A549 (cell line): ENCODE data around the gene SPDYE4. TPM values are rescaled to one million over a fixed set of nuclear protein-coding genes. Genes with fewer than 3 reads are reported as not detected.

Experiments
- ATAC-seq, 2 experiments: fragments of 200-7000 bp in 1 of 2; fragments of >200 bp in 1 of 2; cut with Nextera tagmentation in 1 of 2; cut with Tn5 transposase in 1 of 2; 3 replicates each; pipeline versions ENCODE4 v1.8.0 to v1.9.1; 2018 to 2020; ENCODE audit warnings: mild to moderate bottlenecking in 1 of 2, moderate library complexity in 1 of 2
- CTCF ChIA-PET: fragments of 300-600 bp; sonication (Branson Sonifier 250); formaldehyde crosslinking; extraction: SDS; loops from one replicate; lab custom pipeline; 2021; ENCODE audit warnings: antibody characterized with exemption, inconsistent platforms; lab: Yijun Ruan, JAX
- POLR2A ChIA-PET: fragments of 350-600 bp; formaldehyde crosslinking; extraction: SDS; loops from one replicate; lab custom pipeline; 2021; ENCODE audit warnings: antibody characterized with exemption, inconsistent platforms; lab: Yijun Ruan, JAX
- DNase-seq, 2 experiments: peaks; one replicate each; pipeline versions ENCODE4 v3.0.0 to v3.0.0-alpha.2; 2011 to 2016; ENCODE audit warnings: low read depth in 1 of 2, low spot score in 1 of 2
- FAIRE-seq: peaks from 2 replicates; lab custom pipeline; 2011; peaks lifted over from hg19 to GRCh38; lab: Jason Lieb, UNC
- H3K27ac ChIP-seq, 2 experiments: fragments of >200 bp; sonication (Bioruptor Twin); formaldehyde crosslinking; 3 replicates each; pipeline ENCODE4 v1.5.1; 2016 to 2017
- H3K4me1 ChIP-seq: fragments of >200 bp; sonication (Bioruptor Twin); formaldehyde crosslinking; 3 replicates; pipeline ENCODE4 v1.6.1; 2016
- H3K4me2 ChIP-seq: fragments of >200 bp; sonication (Bioruptor Twin); formaldehyde crosslinking; 3 replicates; pipeline ENCODE4 v1.6.1; 2016
- H3K4me3 ChIP-seq: fragments of >200 bp; sonication (Bioruptor Twin); formaldehyde crosslinking; 3 replicates; pipeline ENCODE4 v1.5.1; 2016
- H3K9me3 ChIP-seq: fragments of >200 bp; sonication (Bioruptor Twin); formaldehyde crosslinking; 3 replicates; pipeline ENCODE4 v1.6.1; 2016
- CBX2 ChIP-seq: fragments of 200-600 bp; sonication (generic); IDR thresholded peaks from 2 replicates; pipeline ENCODE4 v1.6.1; 2016; ENCODE audit warnings: low read depth, mild to moderate bottlenecking, borderline replicate concordance
- CHD2 ChIP-seq: fragments of 150-350 bp; IDR thresholded peaks from 2 replicates; pipeline ENCODE4 v1.6.1; 2014; ENCODE audit warnings: low read length; ENCODE audit not compliant: partially characterized antibody
- ELK1 ChIP-seq: fragments of 150-350 bp; IDR thresholded peaks from 2 replicates; pipeline ENCODE4 v1.6.1; 2014; ENCODE audit warnings: low read depth, mild to moderate bottlenecking, low read length
- FOSB ChIP-seq: fragments of 250-450 bp; sonication (Bioruptor Pico); IDR thresholded peaks from 2 replicates; pipeline ENCODE4 v1.5.0; 2020; ENCODE audit warnings: mild to moderate bottlenecking, moderate library complexity
- FOXS1 ChIP-seq: fragments of 250-450 bp; sonication (Bioruptor Pico); IDR thresholded peaks from 2 replicates; pipeline ENCODE4 v1.5.0; 2020; ENCODE audit warnings: mild to moderate bottlenecking, moderate library complexity
- HOXA7 ChIP-seq: fragments of 250-450 bp; sonication (Bioruptor Pico); IDR thresholded peaks from 2 replicates; pipeline ENCODE4 v1.5.0; 2020; ENCODE audit warnings: mild to moderate bottlenecking, moderate library complexity
- JUNB ChIP-seq: fragments of >200 bp; sonication (Bioruptor Twin); formaldehyde crosslinking; IDR thresholded peaks from 2 replicates; pipeline ENCODE4 v1.6.1; 2016
- MAFK ChIP-seq: fragments of 450-650 bp; IDR thresholded peaks from 2 replicates; pipeline ENCODE4 v1.6.1; 2014; ENCODE audit not compliant: partially characterized antibody
- MYC ChIP-seq: IDR thresholded peaks from 2 replicates; pipeline ENCODE4 v1.6.1; 2012; ENCODE audit warnings: mild to moderate bottlenecking, inconsistent platforms, low read length, improper control_type of control experiment, borderline replicate concordance
- NFE2L2 ChIP-seq: fragments of 150-350 bp; conservative IDR thresholded peaks from 2 replicates; pipeline ENCODE4 v1.6.1; 2014; ENCODE audit warnings: low read length
- PHF8 ChIP-seq: fragments of 200-600 bp; sonication (generic); IDR thresholded peaks from 2 replicates; pipeline ENCODE4 v1.6.1; 2016; ENCODE audit warnings: low read depth, mild to moderate bottlenecking, antibody characterized with exemption, moderate library complexity, borderline replicate concordance
- POLR2AphosphoS2 ChIP-seq: conservative IDR thresholded peaks from 2 replicates; pipeline ENCODE4 v1.6.1; 2012; ENCODE audit warnings: low read length, improper control_type of control experiment, inconsistent platforms
- RARB ChIP-seq: fragments of 250-450 bp; sonication (Bioruptor Pico); IDR thresholded peaks from 2 replicates; pipeline ENCODE4 v1.8.0; 2021; ENCODE audit warnings: mild to moderate bottlenecking, moderate library complexity
- RCOR1 ChIP-seq: fragments of 150-350 bp; IDR thresholded peaks from 2 replicates; pipeline ENCODE4 v1.6.1; 2014; ENCODE audit warnings: antibody characterized with exemption, low read length, low read depth
- RNF2 ChIP-seq: fragments of 200-600 bp; sonication (generic); IDR thresholded peaks from 2 replicates; pipeline ENCODE4 v1.6.1; 2016; ENCODE audit warnings: low read depth, mild to moderate bottlenecking, antibody characterized with exemption, moderate library complexity, borderline replicate concordance
- SREBF2 ChIP-seq: fragments of 450-650 bp; IDR thresholded peaks from 2 replicates; pipeline ENCODE4 v1.6.1; 2014; ENCODE audit warnings: mild to moderate bottlenecking, moderate library complexity
- TP53 ChIP-seq: fragments of 250-450 bp; sonication (Bioruptor Pico); IDR thresholded peaks from 2 replicates; pipeline ENCODE4 v1.5.0; 2021; ENCODE audit warnings: mild to moderate bottlenecking, moderate library complexity
- WGBS: methylation state at CpG from one replicate; pipeline ENCODE4 v1.1.6; 2017; ENCODE audit errors: missing lambda C conversion rate; 5-methylcytosine and 5-hydroxymethylcytosine counted together
- polyA plus RNA-seq, 4 experiments: library from polyadenylated mRNA; depleted of rRNA in 3 of 4; stranded (reverse); fragments of >200 nt; fragmentation: RNase III in 1 of 4; extraction: RNeasy Plus Mini Kit Qiagen cat#74134 plus additional on column Dnase treatment in 1 of 4; gene quantifications; 2 replicates in 3 of 4; 3 replicates in 1 of 4; pipeline ENCODE4 v1.2.3, GENCODE V29; 2011 to 2017
- TF ChIP-seq, protein P1 (sequence below): fragments of 450-650 bp; IDR thresholded peaks from 2 replicates; pipeline ENCODE4 v1.6.1; 2014; ENCODE audit warnings: antibody characterized with exemption
- TF ChIP-seq, protein P2 (sequence below): fragments of >200 bp; sonication (Bioruptor Twin); formaldehyde crosslinking; IDR thresholded peaks from 3 replicates; pipeline ENCODE4 v1.6.1; 2016

The SPDYE4 gene
- polyA plus RNA-seq, 2 of the 4 experiments (the other 2 are of a cell fraction): not detected

DNA sequence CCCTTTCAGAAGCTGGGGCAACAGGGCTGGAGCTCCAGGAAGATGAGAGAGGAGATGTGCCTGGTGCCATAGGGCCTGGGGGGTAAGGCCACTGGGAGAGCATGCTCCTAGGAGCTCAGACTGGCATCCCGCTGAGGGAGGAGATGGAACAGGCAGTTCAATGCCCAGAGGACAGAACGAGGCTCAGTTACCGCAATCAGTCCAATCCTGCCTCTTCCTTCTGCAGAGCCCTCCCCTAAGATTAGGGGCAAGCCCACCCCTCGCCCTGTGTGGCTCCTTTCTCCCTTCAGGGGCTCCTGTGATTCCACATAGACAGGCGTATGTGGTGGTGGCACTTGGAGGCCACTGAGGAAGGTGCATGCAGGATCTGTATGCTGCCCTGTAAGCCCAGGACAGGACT lies 16.1 kb downstream of the SPDYE4 start:
- no peak for ATAC-seq
- no peaks in the 10 kb centered on the region for H3K9me3 ChIP-seq
- WGBS: 84% methylated on average over 3 of the region's 5 CpGs
- H3K27ac ChIP-seq: no peak overlapping the region
- ChIA-PET POLR2A (no interaction called here), CTCF (interaction anchor here (1.0 to 2.5 kb wide), 5 partner anchors 9 to 331 kb away, joined by 3 to 15 read pairs (median 5); no protein-coding TSS in a partner anchor)
- no peak overlapping the region for H3K4me2 ChIP-seq
- no peak for FAIRE-seq
- no peak for DNase-seq
- no peak overlapping the region for H3K4me3 ChIP-seq
- TF ChIP-seq MAFK (no peak), RNF2 (no peak), CBX2 (no peak), TP53 (CRISPR knock-in tag) (no peak), ELK1 (no peak), MYC (no peak), CHD2 (no peak), PHF8 (no peak)
- TF ChIP-seq, protein P1, sequence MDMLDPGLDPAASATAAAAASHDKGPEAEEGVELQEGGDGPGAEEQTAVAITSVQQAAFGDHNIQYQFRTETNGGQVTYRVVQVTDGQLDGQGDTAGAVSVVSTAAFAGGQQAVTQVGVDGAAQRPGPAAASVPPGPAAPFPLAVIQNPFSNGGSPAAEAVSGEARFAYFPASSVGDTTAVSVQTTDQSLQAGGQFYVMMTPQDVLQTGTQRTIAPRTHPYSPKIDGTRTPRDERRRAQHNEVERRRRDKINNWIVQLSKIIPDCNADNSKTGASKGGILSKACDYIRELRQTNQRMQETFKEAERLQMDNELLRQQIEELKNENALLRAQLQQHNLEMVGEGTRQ: no peak
- TF ChIP-seq, protein P2, sequence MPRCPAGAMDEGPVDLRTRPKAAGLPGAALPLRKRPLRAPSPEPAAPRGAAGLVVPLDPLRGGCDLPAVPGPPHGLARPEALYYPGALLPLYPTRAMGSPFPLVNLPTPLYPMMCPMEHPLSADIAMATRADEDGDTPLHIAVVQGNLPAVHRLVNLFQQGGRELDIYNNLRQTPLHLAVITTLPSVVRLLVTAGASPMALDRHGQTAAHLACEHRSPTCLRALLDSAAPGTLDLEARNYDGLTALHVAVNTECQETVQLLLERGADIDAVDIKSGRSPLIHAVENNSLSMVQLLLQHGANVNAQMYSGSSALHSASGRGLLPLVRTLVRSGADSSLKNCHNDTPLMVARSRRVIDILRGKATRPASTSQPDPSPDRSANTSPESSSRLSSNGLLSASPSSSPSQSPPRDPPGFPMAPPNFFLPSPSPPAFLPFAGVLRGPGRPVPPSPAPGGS: no peak
- no peaks in the 10 kb centered on the region; the same call in 2 of the 3 replicates for H3K4me1 ChIP-seq

GRCh38 chr17:8741771-8742170 lies 16.6 kb downstream of the SPDYE4 start:
- Histone ChIP-seq H3K4me1 (no peaks in the 10 kb centered on the region; the same call in 2 of the 3 replicates), H3K4me3 (no peak overlapping the region), H3K27ac (no peak overlapping the region), H3K9me3 (no peaks in the 10 kb centered on the region), H3K4me2 (no peak overlapping the region)
- 34% methylated on average over 4 of the region's 4 CpGs for WGBS
- POLR2A ChIA-PET: no interaction called here
- FAIRE-seq (no peak), ATAC-seq (no peak), DNase-seq (no peak)
- CTCF ChIA-PET: interaction anchor here (1.0 to 2.7 kb wide), 7 partner anchors 9 to 358 kb away, joined by 3 to 15 read pairs (median 5); no protein-coding TSS in a partner anchor
- TF ChIP-seq, protein P1: no peak
- TF ChIP-seq JUNB (no peak), NFE2L2 (no peak), RARB (CRISPR knock-in tag) (no peak), SREBF2 (no peak), FOSB (no peak), POLR2AphosphoS2 (no peak), CHD2 (no peak), RCOR1 (no peak), FOXS1 (CRISPR knock-in tag) (no peak), HOXA7 (no peak)
- TF ChIP-seq, protein P2: no peak
